ENCODE measurements around the gene RELN. TPM values are rescaled to one million over a fixed set of nuclear protein-coding genes. Genes with fewer than 3 reads are reported as not detected.

RELN gene
- total and polyA plus RNA-seq, 2 of the 13 experiments (the other 11 are each of a cell fraction or from before 2014, with no cell fraction given), result 315 to 332 TPM

- 0 out of 2 replicates have a peak, but pooled peaks have one; percentile 17 for TF ChIP-seq ARID4A (CRISPR knock-in tag; IDR thresholded peaks at IDR 0.05; ENCODE audit: borderline replicate concordance)
- TF ChIP-seq ZBTB4 (CRISPR knock-in tag; IDR thresholded peaks at IDR 0.05; ENCODE audit: borderline replicate concordance), result no peak
- TF ChIP-seq SAFB2 (CRISPR knock-in tag; IDR thresholded peaks at IDR 0.05; ENCODE audit: borderline replicate concordance, low read depth), result 0 out of 2 replicates have a peak, but pooled peaks have one; percentile 28
- TF ChIP-seq SNRNP70 (IDR thresholded peaks at IDR 0.05; ENCODE audit: low read depth, low read length), result no peak
- no peak for TF ChIP-seq IRX3 (CRISPR knock-in tag; IDR thresholded peaks at IDR 0.05; ENCODE audit: borderline replicate concordance, low read depth)
- TF ChIP-seq BCLAF1 (IDR thresholded peaks at IDR 0.05), result no peak
Observed at GRCh38 chr7:103445228-103446048, 544.0 kb downstream of the RELN start (continued).
